GM21423 (cell line): ENCODE results near the gene GJB2.

ENCODE experiments used
- ATAC-seq: cut with Tn5 transposase; IDR thresholded peaks from one replicate; pipeline ENCODE4 v1.9.1; 2021; ENCODE audit warnings: mild to moderate bottlenecking, moderate library complexity; ENCODE audit not compliant: unreplicated experiment

GJB2 gene

GRCh38 chr13:20193162-20193906, 596 bp upstream of the GJB2 start:
- no peak for ATAC-seq

- ATAC-seq, result no peak
These were observed 441 bp downstream of the GJB2 start for GRCh38 chr13:20192158-20192835.

GRCh38 chr13:20191311-20192157, 1.2 kb downstream of the GJB2 start:
- no peak for ATAC-seq

GRCh38 chr13:20190481-20191310, 2.0 kb downstream of the GJB2 start:
- ATAC-seq, result no peak

GRCh38 chr13:20190076-20190475, 2.7 kb downstream of the GJB2 start:
- ATAC-seq, result no peak

GRCh38 chr13:20188667-20189553, 3.8 kb downstream of the GJB2 start:
- ATAC-seq, result no peak

GRCh38 chr13:20186771-20187170, 6.0 kb downstream of the GJB2 start:
- ATAC-seq, result no peak

GRCh38 chr13:20185366-20186056, 7.2 kb downstream of the GJB2 start:
- ATAC-seq, result no peak

GRCh38 chr13:20182231-20182846, 10.4 kb downstream of the GJB2 start:
- peak; percentile 80 for ATAC-seq

- ATAC-seq, result no peak
These were observed 11.6 kb downstream of the GJB2 start for GRCh38 chr13:20181188-20181587.

GRCh38 chr13:20178156-20178555, 14.6 kb downstream of the GJB2 start:
- ATAC-seq, result no peak

GRCh38 chr13:20177049-20177831, 15.5 kb downstream of the GJB2 start:
- ATAC-seq, result no peak

GRCh38 chr13:20175907-20176652, 16.7 kb downstream of the GJB2 start:
- ATAC-seq, result no peak

GRCh38 chr13:20175406-20175794, 17.3 kb downstream of the GJB2 start:
- ATAC-seq, result no peak

GRCh38 chr13:20174656-20175405, 17.9 kb downstream of the GJB2 start:
- ATAC-seq, result peak; percentile 93

- no peak for ATAC-seq
These were observed 19.5 kb downstream of the GJB2 start for GRCh38 chr13:20173116-20173746.
